HEK293T (cell line): ENCODE results near the gene SLC25A51.

Experiments
- CTCF ChIA-PET: fragments of 350-600 bp; formaldehyde crosslinking; extraction: SDS; loops from one replicate; lab custom pipeline; 2021; ENCODE audit warnings: antibody characterized with exemption, inconsistent platforms; lab: Yijun Ruan, JAX
- POLR2A ChIA-PET: fragments of 350-600 bp; formaldehyde crosslinking; extraction: SDS; loops from one replicate; lab custom pipeline; 2020; ENCODE audit warnings: antibody characterized with exemption, inconsistent platforms; lab: Yijun Ruan, JAX
- DNase-seq: peaks from one replicate; pipeline ENCODE4 v3.0.0; 2012; ENCODE audit warnings: mixed read lengths; ENCODE audit errors: extremely low spot score
- ARNT ChIP-seq: fragments of 450-650 bp; IDR thresholded peaks from 2 replicates; pipeline ENCODE4 v1.6.1; 2017; ENCODE audit warnings: mild to moderate bottlenecking
- BHLHE40 ChIP-seq: fragments of 450-650 bp; IDR thresholded peaks from 2 replicates; pipeline ENCODE4 v1.6.1; 2016; ENCODE audit warnings: mild to moderate bottlenecking, moderate library complexity, borderline replicate concordance
- CTBP1 ChIP-seq: fragments of 450-650 bp; IDR thresholded peaks from 2 replicates; pipeline ENCODE4 v1.6.1; 2016; ENCODE audit warnings: borderline replicate concordance
- ELF4 ChIP-seq: fragments of 450-650 bp; IDR thresholded peaks from 2 replicates; pipeline ENCODE4 v1.6.1; 2017; ENCODE audit warnings: antibody characterized with exemption
- FOXA1 ChIP-seq: fragments of 450-650 bp; IDR thresholded peaks from 2 replicates; pipeline ENCODE4 v1.6.1; 2016; ENCODE audit warnings: mild to moderate bottlenecking
- FOXK2 ChIP-seq: fragments of 450-650 bp; IDR thresholded peaks from 2 replicates; pipeline ENCODE4 v1.6.1; 2016; ENCODE audit warnings: mild to moderate bottlenecking
- FOXM1 ChIP-seq: fragments of 450-650 bp; IDR thresholded peaks from 2 replicates; pipeline ENCODE4 v1.6.1; 2017; ENCODE audit warnings: mild to moderate bottlenecking, borderline replicate concordance
- HDGF ChIP-seq: fragments of 450-650 bp; IDR thresholded peaks from 2 replicates; pipeline ENCODE4 v1.6.1; 2017; ENCODE audit warnings: antibody characterized with exemption, borderline replicate concordance
- L3MBTL2 ChIP-seq: fragments of 450-650 bp; conservative IDR thresholded peaks from 2 replicates; pipeline ENCODE4 v1.6.1; 2016; ENCODE audit warnings: mild to moderate bottlenecking
- LEF1 ChIP-seq: fragments of 450-650 bp; IDR thresholded peaks from 2 replicates; pipeline ENCODE4 v1.6.1; 2017; ENCODE audit warnings: mild to moderate bottlenecking, borderline replicate concordance
- NFRKB ChIP-seq: fragments of 450-650 bp; IDR thresholded peaks from 2 replicates; pipeline ENCODE4 v1.6.1; 2016; ENCODE audit warnings: mild to moderate bottlenecking, moderate library complexity
- PKNOX1 ChIP-seq: fragments of 450-650 bp; IDR thresholded peaks from 2 replicates; pipeline ENCODE4 v1.6.1; 2016
- SP1 ChIP-seq: fragments of 450-650 bp; IDR thresholded peaks from 2 replicates; pipeline ENCODE4 v1.6.1; 2017
- SUZ12 ChIP-seq: fragments of 450-650 bp; IDR thresholded peaks from 2 replicates; pipeline ENCODE4 v1.6.1; 2016; ENCODE audit warnings: mild to moderate bottlenecking
- TARDBP ChIP-seq: fragments of 450-650 bp; IDR thresholded peaks from 2 replicates; pipeline ENCODE4 v1.6.1; 2016
- ZNF384 ChIP-seq: fragments of 450-650 bp; IDR thresholded peaks from 2 replicates; pipeline ENCODE4 v1.6.1; 2016

Gene SLC25A51

GRCh38 chr9:37928552-37929430 is 24.9 kb upstream of the SLC25A51 start:
- ChIA-PET POLR2A (no interaction called here), CTCF (no interaction called here)
- no peak for TF ChIP-seq FOXA1
- TF ChIP-seq ARNT, result no peak
- no peak for TF ChIP-seq ZNF384
- TF ChIP-seq LEF1, result no peak
- TF ChIP-seq ELF4, result no peak
- TF ChIP-seq FOXK2, result no peak
- no peak for TF ChIP-seq L3MBTL2
- no peak for TF ChIP-seq BHLHE40
- no peak for TF ChIP-seq HDGF
- no peak for TF ChIP-seq FOXM1
- DNase-seq, result no peak

GRCh38 chr9:37927601-37928551 is 23.9 kb upstream of the SLC25A51 start:
- ChIA-PET POLR2A (no interaction called here), CTCF (no interaction called here)
- no peak for DNase-seq
- TF ChIP-seq CTBP1 (no peak), FOXK2 (no peak), SP1 (no peak), NFRKB (no peak), ELF4 (no peak), LEF1 (no peak), HDGF (no peak), SUZ12 (no peak), ZNF384 (no peak), FOXA1 (no peak), PKNOX1 (no peak), ARNT (no peak), BHLHE40 (no peak), L3MBTL2 (no peak), FOXM1 (no peak), TARDBP (no peak)

- DNase-seq, result no peak
- CTCF ChIA-PET, result no interaction called here
- POLR2A ChIA-PET, result no interaction called here
- no peak for TF ChIP-seq PKNOX1
- no peak for TF ChIP-seq ZNF384
- no peak for TF ChIP-seq FOXA1
- TF ChIP-seq FOXK2, result no peak
- no peak for TF ChIP-seq HDGF
- no peak for TF ChIP-seq FOXM1
Observed at GRCh38 chr9:37927132-37927531, 23.2 kb upstream of the SLC25A51 start.

GRCh38 chr9:37926737-37927118 is 22.8 kb upstream of the SLC25A51 start:
- no peak for TF ChIP-seq HDGF
- TF ChIP-seq ZNF384, result no peak
- no peak for TF ChIP-seq PKNOX1
- TF ChIP-seq BHLHE40, result no peak
- no peak for TF ChIP-seq LEF1
- TF ChIP-seq FOXK2, result no peak
- TF ChIP-seq TARDBP, result no peak
- no peak for TF ChIP-seq ELF4
- TF ChIP-seq SP1, result no peak
- TF ChIP-seq SUZ12, result no peak
- ChIA-PET CTCF (no interaction called here), POLR2A (no interaction called here)
- no peak for DNase-seq

GRCh38 chr9:37925786-37926736 is 22.1 kb upstream of the SLC25A51 start:
- no peak for DNase-seq
- ChIA-PET POLR2A (no interaction called here), CTCF (no interaction called here)
- TF ChIP-seq CTBP1 (no peak), FOXA1 (no peak), SP1 (no peak), HDGF (no peak), ELF4 (no peak), ZNF384 (no peak), BHLHE40 (no peak), L3MBTL2 (no peak), FOXM1 (no peak), LEF1 (no peak), PKNOX1 (no peak), TARDBP (no peak), SUZ12 (no peak), ARNT (no peak)
